Thyroid gland (tissue), 4 donors: Measurements from ENCODE around the gene ZNF396.

Experiments
- POLR2A ChIP-seq, 2 donors: fragments of 450-650 bp; IDR thresholded peaks; one replicate each; pipeline ENCODE4 v1.6.1; 2017; ENCODE audit warnings: antibody characterized with exemption in 2 of 2, mild to moderate bottlenecking in 2 of 2, moderate library complexity in 1 of 2
- TF ChIP-seq, protein P1 (sequence below), 6 experiments: fragments of 200-600 bp in 3 of 6; fragments of 450-650 bp in 3 of 6; sonication (generic) in 3 of 6; IDR thresholded peaks; one replicate each; pipeline ENCODE4 v1.5.1; 2016 to 2019; ENCODE audit warnings: antibody characterized with exemption in 6 of 6, mild to moderate bottlenecking in 2 of 6, inconsistent platforms in 1 of 6, moderate library complexity in 1 of 6

DNA sequence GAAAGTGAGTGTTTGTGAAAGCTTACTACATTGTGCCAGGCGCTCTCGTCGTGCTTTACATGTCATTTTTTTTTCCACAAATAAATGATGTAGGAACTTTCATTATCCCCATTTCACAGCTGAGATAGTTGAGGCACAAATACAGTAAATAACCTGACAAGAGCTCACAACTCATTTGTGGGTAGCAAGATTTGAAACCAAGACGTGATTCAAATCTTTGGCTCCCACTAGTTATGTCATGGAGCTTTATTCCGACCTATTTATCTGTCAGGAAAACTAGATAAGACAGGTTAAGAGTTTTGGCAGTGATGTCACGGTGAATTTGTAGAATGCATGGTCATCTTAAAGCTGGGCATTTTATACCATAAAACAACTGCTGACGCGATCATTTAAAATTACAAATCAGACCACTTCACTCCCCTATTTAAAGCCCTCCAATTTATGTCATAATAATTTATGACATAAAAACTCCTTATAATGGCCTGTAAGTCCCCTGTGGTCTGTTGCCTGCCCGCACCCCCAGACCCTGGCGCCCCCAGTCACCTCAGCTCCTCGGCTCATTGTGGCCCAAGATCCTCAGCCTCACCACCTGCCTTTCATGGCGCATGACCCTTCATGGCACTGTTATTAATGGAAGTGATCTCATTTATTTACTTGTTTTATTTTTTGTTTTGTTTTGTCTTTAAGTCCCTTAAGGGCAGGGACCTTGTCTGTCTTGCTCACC lies 32.2 kb downstream of the ZNF396 start:
- TF ChIP-seq, protein P1, sequence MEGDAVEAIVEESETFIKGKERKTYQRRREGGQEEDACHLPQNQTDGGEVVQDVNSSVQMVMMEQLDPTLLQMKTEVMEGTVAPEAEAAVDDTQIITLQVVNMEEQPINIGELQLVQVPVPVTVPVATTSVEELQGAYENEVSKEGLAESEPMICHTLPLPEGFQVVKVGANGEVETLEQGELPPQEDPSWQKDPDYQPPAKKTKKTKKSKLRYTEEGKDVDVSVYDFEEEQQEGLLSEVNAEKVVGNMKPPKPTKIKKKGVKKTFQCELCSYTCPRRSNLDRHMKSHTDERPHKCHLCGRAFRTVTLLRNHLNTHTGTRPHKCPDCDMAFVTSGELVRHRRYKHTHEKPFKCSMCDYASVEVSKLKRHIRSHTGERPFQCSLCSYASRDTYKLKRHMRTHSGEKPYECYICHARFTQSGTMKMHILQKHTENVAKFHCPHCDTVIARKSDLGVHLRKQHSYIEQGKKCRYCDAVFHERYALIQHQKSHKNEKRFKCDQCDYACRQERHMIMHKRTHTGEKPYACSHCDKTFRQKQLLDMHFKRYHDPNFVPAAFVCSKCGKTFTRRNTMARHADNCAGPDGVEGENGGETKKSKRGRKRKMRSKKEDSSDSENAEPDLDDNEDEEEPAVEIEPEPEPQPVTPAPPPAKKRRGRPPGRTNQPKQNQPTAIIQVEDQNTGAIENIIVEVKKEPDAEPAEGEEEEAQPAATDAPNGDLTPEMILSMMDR (IDR thresholded peaks at IDR 0.05) = no peak
- no peak for TF ChIP-seq POLR2A (IDR thresholded peaks at IDR 0.05)
